ENCODE results near the gene ETV3.
"Not testable (repeated sequence)": the region's sequence is repeated elsewhere in the genome, so short reads cannot be mapped to it uniquely, and the experiment has no call there.

ETV3 gene

DNA sequence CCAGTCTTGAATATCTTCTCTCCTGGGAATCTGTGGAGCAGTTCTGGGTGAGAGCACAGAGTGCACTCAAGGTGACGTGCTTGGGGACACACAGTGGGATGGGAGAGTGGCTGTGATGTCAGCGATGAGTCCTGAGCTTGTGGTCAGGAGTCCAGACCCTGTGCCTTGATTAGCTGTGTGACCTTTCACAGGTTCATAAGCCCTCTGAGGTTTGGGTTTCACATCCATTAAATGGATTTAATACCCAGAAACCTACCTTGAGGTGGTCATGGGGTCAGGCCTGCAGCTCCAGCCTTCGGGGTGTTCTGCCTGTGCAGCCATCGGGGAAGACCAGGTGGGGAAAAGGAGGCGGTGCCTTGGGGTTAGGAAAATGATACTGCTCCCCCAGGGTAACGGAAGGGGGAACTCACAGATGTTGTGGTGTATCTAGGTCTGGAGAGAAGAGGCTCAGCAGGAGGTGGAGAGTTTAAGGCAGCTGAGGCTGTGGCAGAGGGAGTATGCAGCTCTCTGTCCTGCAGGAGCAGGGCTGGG is 38.5 kb upstream of the ETV3 start:
- Histone ChIP-seq H3K4me1 (ENCODE audit: control insufficient read depth in 2 of 2, insufficient read depth in 1 of 2, low read depth in 1 of 2, low read length in 2 of 2) (peaks cover 1 to 3% of the 10 kb centered on the region in 2 donors), H2AK5ac (ENCODE audit: low read depth, low read length) (no peak overlapping the region)

DNA sequence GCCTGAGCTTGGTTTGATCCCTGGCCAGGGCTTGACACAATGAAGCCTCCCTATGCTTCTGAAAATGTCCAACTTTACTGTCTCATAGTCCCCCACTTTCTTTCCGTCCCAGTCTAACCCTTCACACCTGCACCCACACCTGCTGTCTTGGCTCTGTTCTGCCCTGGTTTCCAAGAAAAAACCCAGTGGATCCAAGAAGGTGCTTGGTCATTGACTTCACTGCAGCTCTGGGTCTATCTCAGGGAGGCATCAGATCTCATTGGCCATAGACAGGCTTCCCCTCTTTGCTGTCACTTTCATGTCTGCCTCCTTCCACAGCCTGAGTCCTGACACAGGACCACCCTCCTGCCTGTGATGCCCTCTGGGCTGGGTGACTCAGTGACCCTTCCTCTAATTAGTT is 37.8 kb upstream of the ETV3 start:
- Histone ChIP-seq H3K18ac (ENCODE audit: low read length) (no peak overlapping the region), H3K79me1 (ENCODE audit: low read depth, low read length) (no peaks in the 10 kb centered on the region), H3K14ac (ENCODE audit: low read length) (no peak overlapping the region), H3K36me3 (replicated peaks in 1 of 2; ENCODE audit: control insufficient read depth in 2 of 2, insufficient read depth in 2 of 2, low read length in 2 of 2) (no peaks in the 10 kb centered on the region), H2AFZ (ENCODE audit: low read length) (no peak overlapping the region), H3K9ac (ENCODE audit: low read depth, low read length, poor library complexity) (no peak overlapping the region), H2BK15ac (ENCODE audit: low read length) (no peak overlapping the region), H2AK5ac (ENCODE audit: low read depth, low read length) (no peak overlapping the region), H2BK120ac (ENCODE audit: low read depth, low read length) (no peak overlapping the region), H3K4me1 (ENCODE audit: control insufficient read depth in 2 of 2, insufficient read depth in 1 of 2, low read depth in 1 of 2, low read length in 2 of 2) (no peaks in the 10 kb centered on the region), H4K91ac (ENCODE audit: low read depth, low read length, poor library complexity) (no peak overlapping the region), H2BK12ac (ENCODE audit: low read length) (no peak overlapping the region), H3K23ac (ENCODE audit: low read depth, low read length, poor library complexity) (no peak overlapping the region), H2BK5ac (ENCODE audit: low read length) (no peak overlapping the region), H3K4ac (ENCODE audit: low read length) (no peak overlapping the region), H3K4me3 (ENCODE audit: low read length in 2 of 2) (no peak overlapping the region), H3K27me3 (ENCODE audit: control insufficient read depth in 3 of 3, insufficient read depth in 3 of 3, low read depth in 1 of 3, low read length in 3 of 3) (peaks cover 0 to 23% (median 0%) of the 10 kb centered on the region in 3 experiments), H3K4me2 (ENCODE audit: insufficient read depth, low read length, poor library complexity, severe bottlenecking) (no peak overlapping the region), H3K27ac (replicated peaks; ENCODE audit: low read length) (no peak overlapping the region), H3K9me3 (replicated peaks in 1 of 2; ENCODE audit: control insufficient read depth in 2 of 2, insufficient read depth in 1 of 2, low read depth in 1 of 2, low read length in 2 of 2) (no peaks in the 10 kb centered on the region), H4K8ac (ENCODE audit: low read depth, low read length) (no peak overlapping the region)
- no CpG with 5 or more reads among the region's 1 CpG for WGBS, 2 donors (ENCODE audit: extremely low coverage in 2 of 2, insufficient read length in 2 of 2, insufficient replicate concordance in 1 of 2)
- DNase-seq (ENCODE audit: low spot score) = no peak

More for the DNA sequence above, 38.5 kb upstream of the ETV3 start:
- Histone ChIP-seq H3K79me1 (ENCODE audit: low read depth, low read length) (no peaks in the 10 kb centered on the region), H2BK15ac (ENCODE audit: low read length) (no peak overlapping the region), H2BK5ac (ENCODE audit: low read length) (no peak overlapping the region), H3K4me2 (ENCODE audit: insufficient read depth, low read length, poor library complexity, severe bottlenecking) (no peak overlapping the region), H2BK12ac (ENCODE audit: low read length) (no peak overlapping the region), H3K14ac (ENCODE audit: low read length) (no peak overlapping the region), H3K18ac (ENCODE audit: low read length) (no peak overlapping the region), H3K4ac (ENCODE audit: low read length) (no peak overlapping the region), H3K4me3 (ENCODE audit: low read length in 2 of 2) (no peak overlapping the region), H3K23ac (ENCODE audit: low read depth, low read length, poor library complexity) (no peak overlapping the region), H3K36me3 (replicated peaks in 1 of 2; ENCODE audit: control insufficient read depth in 2 of 2, insufficient read depth in 2 of 2, low read length in 2 of 2) (no peaks in the 10 kb centered on the region), H2BK120ac (ENCODE audit: low read depth, low read length) (no peak overlapping the region), H4K8ac (ENCODE audit: low read depth, low read length) (no peak overlapping the region), H4K91ac (ENCODE audit: low read depth, low read length, poor library complexity) (no peak overlapping the region), H3K27ac (replicated peaks; ENCODE audit: low read length) (no peak overlapping the region), H3K9ac (ENCODE audit: low read depth, low read length, poor library complexity) (no peak overlapping the region), H3K27me3 (ENCODE audit: control insufficient read depth in 3 of 3, insufficient read depth in 3 of 3, low read depth in 1 of 3, low read length in 3 of 3) (peaks cover 0 to 23% (median 0%) of the 10 kb centered on the region in 3 experiments), H3K9me3 (replicated peaks in 1 of 2; ENCODE audit: control insufficient read depth in 2 of 2, insufficient read depth in 1 of 2, low read depth in 1 of 2, low read length in 2 of 2) (no peaks in the 10 kb centered on the region), H2AFZ (ENCODE audit: low read length) (no peak overlapping the region)
- DNase-seq (ENCODE audit: low spot score) = no peak
- no CpG with 5 or more reads among the region's 6 CpGs for WGBS, 2 donors (ENCODE audit: extremely low coverage in 2 of 2, insufficient read length in 2 of 2, insufficient replicate concordance in 1 of 2)

DNA sequence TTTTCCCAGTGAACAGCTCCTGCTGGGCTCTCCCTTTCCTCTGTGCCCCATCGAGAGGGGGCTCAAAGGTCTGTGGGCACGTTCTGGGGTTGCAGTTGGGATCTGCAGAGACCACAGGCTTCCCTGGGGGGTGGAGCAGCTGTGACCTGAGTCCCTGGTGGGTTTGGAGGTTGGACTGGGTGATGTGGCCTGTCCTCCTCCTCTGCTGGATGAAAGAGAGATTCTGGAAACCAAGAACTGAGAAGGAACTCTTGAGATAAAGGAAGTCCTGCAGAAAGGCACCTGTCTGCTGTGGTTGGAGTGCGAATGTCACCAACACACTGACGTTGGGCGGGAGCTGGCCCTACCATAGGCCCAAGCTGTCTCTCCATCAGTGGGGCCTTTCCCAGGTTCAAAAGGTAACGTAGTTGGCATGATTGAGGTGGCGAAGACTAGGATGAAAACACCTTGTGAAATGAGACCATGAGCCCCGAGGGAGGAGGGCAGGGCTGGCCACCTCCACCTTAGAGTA is 35.8 kb upstream of the ETV3 start:
- Histone ChIP-seq H3K9me3 (replicated peaks in 1 of 2; ENCODE audit: control insufficient read depth in 2 of 2, insufficient read depth in 1 of 2, low read depth in 1 of 2, low read length in 2 of 2) (no peaks in the 10 kb centered on the region), H3K36me3 (replicated peaks in 1 of 2; ENCODE audit: control insufficient read depth in 2 of 2, insufficient read depth in 2 of 2, low read length in 2 of 2) (no peaks in the 10 kb centered on the region), H3K27ac (replicated peaks; ENCODE audit: low read length) (no peak overlapping the region), H3K79me1 (ENCODE audit: low read depth, low read length) (no peaks in the 10 kb centered on the region), H3K4me1 (ENCODE audit: control insufficient read depth in 2 of 2, insufficient read depth in 1 of 2, low read depth in 1 of 2, low read length in 2 of 2) (no peaks in the 10 kb centered on the region), H3K4ac (ENCODE audit: low read length) (no peak overlapping the region), H3K4me3 (ENCODE audit: low read length in 2 of 2) (no peak overlapping the region), H3K23ac (ENCODE audit: low read depth, low read length, poor library complexity) (no peak overlapping the region), H2AFZ (ENCODE audit: low read length) (no peak overlapping the region), H3K18ac (ENCODE audit: low read length) (no peak overlapping the region), H3K4me2 (ENCODE audit: insufficient read depth, low read length, poor library complexity, severe bottlenecking) (no peak overlapping the region), H4K91ac (ENCODE audit: low read depth, low read length, poor library complexity) (no peak overlapping the region), H4K8ac (ENCODE audit: low read depth, low read length) (no peak overlapping the region), H3K14ac (ENCODE audit: low read length) (no peak overlapping the region), H2BK120ac (ENCODE audit: low read depth, low read length) (no peak overlapping the region), H3K9ac (ENCODE audit: low read depth, low read length, poor library complexity) (no peak overlapping the region), H2BK12ac (ENCODE audit: low read length) (no peak overlapping the region), H3K27me3 (ENCODE audit: control insufficient read depth in 3 of 3, insufficient read depth in 3 of 3, low read depth in 1 of 3, low read length in 3 of 3) (peaks cover 0 to 25% (median 0%) of the 10 kb centered on the region in 3 experiments), H2BK15ac (ENCODE audit: low read length) (no peak overlapping the region), H2BK5ac (ENCODE audit: low read length) (no peak overlapping the region), H2AK5ac (ENCODE audit: low read depth, low read length) (no peak overlapping the region)
- WGBS, 2 donors (ENCODE audit: extremely low coverage in 2 of 2, insufficient read length in 2 of 2, insufficient replicate concordance in 1 of 2) = no CpG with 5 or more reads among the region's 8 CpGs
- no peak for DNase-seq (ENCODE audit: low spot score)

DNA sequence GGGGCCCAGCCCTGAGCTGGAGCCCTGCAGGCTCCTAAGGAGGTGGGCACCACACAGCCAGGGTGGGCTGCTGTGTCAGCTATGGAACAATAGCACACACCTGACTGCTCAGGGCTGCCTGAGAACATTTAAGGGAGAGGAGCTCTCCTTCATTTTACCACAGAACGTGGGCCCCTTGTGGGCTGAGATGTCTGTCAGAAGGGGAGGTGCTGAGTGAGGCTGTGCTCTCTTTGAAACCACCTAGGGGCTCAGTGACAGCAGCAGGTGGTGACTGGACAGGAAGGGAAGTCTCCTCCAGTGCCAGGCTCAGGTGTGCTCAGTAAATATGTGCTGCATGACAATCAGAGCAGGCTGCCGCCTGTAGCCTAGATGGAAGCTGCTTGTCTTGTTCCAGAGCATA is 35.0 kb upstream of the ETV3 start:
- H3K18ac ChIP-seq (ENCODE audit: low read length); H4K91ac ChIP-seq (ENCODE audit: low read depth, low read length, poor library complexity); H2BK120ac ChIP-seq (ENCODE audit: low read depth, low read length); H2BK15ac ChIP-seq (ENCODE audit: low read length); H3K4ac ChIP-seq (ENCODE audit: low read length); H3K4me1 ChIP-seq (ENCODE audit: control insufficient read depth in 2 of 2, insufficient read depth in 1 of 2, low read depth in 1 of 2, low read length in 2 of 2); H3K36me3 ChIP-seq (replicated peaks in 1 of 2; ENCODE audit: control insufficient read depth in 2 of 2, insufficient read depth in 2 of 2, low read length in 2 of 2); DNase-seq (ENCODE audit: low spot score); H3K4me2 ChIP-seq (ENCODE audit: insufficient read depth, low read length, poor library complexity, severe bottlenecking); H3K9me3 ChIP-seq (replicated peaks in 1 of 2; ENCODE audit: control insufficient read depth in 2 of 2, insufficient read depth in 1 of 2, low read depth in 1 of 2, low read length in 2 of 2); H3K4me3 ChIP-seq (ENCODE audit: low read length in 2 of 2); H3K9ac ChIP-seq (ENCODE audit: low read depth, low read length, poor library complexity); H4K8ac ChIP-seq (ENCODE audit: low read depth, low read length); H2BK5ac ChIP-seq (ENCODE audit: low read length); H3K79me1 ChIP-seq (ENCODE audit: low read depth, low read length); H2AK5ac ChIP-seq (ENCODE audit: low read depth, low read length); H3K27ac ChIP-seq (replicated peaks; ENCODE audit: low read length); H3K23ac ChIP-seq (ENCODE audit: low read depth, low read length, poor library complexity); H2AFZ ChIP-seq (ENCODE audit: low read length); H2BK12ac ChIP-seq (ENCODE audit: low read length); H3K14ac ChIP-seq (ENCODE audit: low read length): not testable (repeated sequence)
- WGBS, 2 donors (ENCODE audit: extremely low coverage in 2 of 2, insufficient read length in 2 of 2, insufficient replicate concordance in 1 of 2) = no CpG with 5 or more reads among the region's 2 CpGs
- peaks cover 0 to 26% (median 0%) of the 10 kb centered on the region in 3 experiments for H3K27me3 ChIP-seq (ENCODE audit: control insufficient read depth in 3 of 3, insufficient read depth in 3 of 3, low read depth in 1 of 3, low read length in 3 of 3)
